CD4-positive, alpha-beta T cell (primary cell): ENCODE results near the gene ARL5C. TPM values are rescaled to one million over a fixed set of nuclear protein-coding genes. Genes with fewer than 3 reads are reported as not detected.

ENCODE experiments used
- ATAC-seq: fragments of 200-7000 bp; cut with Tn5 transposase; one replicate; pipeline ENCODE4 v1.10.0; 2022; ENCODE audit warnings: mild to moderate bottlenecking; ENCODE audit not compliant: poor library complexity
- CTCF ChIA-PET: fragments of 350-600 bp; sonication (Branson Sonifier 250); formaldehyde crosslinking; loops from one replicate; lab custom pipeline; 2021; ENCODE audit warnings: antibody characterized with exemption, inconsistent platforms; lab: Charles Lee
- POLR2A ChIA-PET: fragments of 350-600 bp; sonication (Branson Sonifier 250); formaldehyde crosslinking; loops from one replicate; lab custom pipeline; 2021; ENCODE audit warnings: antibody characterized with exemption, inconsistent platforms; lab: Charles Lee
- DNase-seq, 14 experiments: peaks; one replicate each; pipeline ENCODE4 v3.0.0-alpha.2; 2013 to 2020; ENCODE audit warnings: mixed read lengths in 2 of 14
- H3K27ac ChIP-seq, 2 donors: one replicate each; pipeline versions ENCODE4 v1.5.1 to v1.7.0; 2013; ENCODE audit warnings: low read length in 2 of 2, low read depth in 1 of 2, mild to moderate bottlenecking in 1 of 2
- H3K27me3 ChIP-seq, 2 experiments: 1 replicate in 1 of 2; 2 replicates in 1 of 2; pipeline versions ENCODE4 v1.6.1 to v1.7.0; 2013; ENCODE audit warnings: low read length in 2 of 2, control low read depth in 1 of 2, mild to moderate bottlenecking in 1 of 2, moderate library complexity in 1 of 2; ENCODE audit not compliant: insufficient read depth in 2 of 2, control insufficient read depth in 1 of 2
- H3K36me3 ChIP-seq: one replicate; pipeline ENCODE4 v1.6.1; 2013; ENCODE audit warnings: low read length, control low read depth; ENCODE audit not compliant: insufficient read depth
- H3K4me1 ChIP-seq: one replicate; pipeline ENCODE4 v1.6.1; 2013; ENCODE audit warnings: low read length, control low read depth; ENCODE audit not compliant: insufficient read depth
- H3K4me3 ChIP-seq: one replicate; pipeline ENCODE4 v1.5.1; 2013; ENCODE audit warnings: mild to moderate bottlenecking, low read length, moderate library complexity
- H3K9me3 ChIP-seq, 2 experiments: 1 replicate in 1 of 2; 2 replicates in 1 of 2; pipeline versions ENCODE4 v1.6.1 to v1.7.0; 2013; ENCODE audit warnings: low read length in 2 of 2, mild to moderate bottlenecking in 2 of 2, control low read depth in 1 of 2, moderate library complexity in 1 of 2; ENCODE audit not compliant: control insufficient read depth in 1 of 2, insufficient read depth in 1 of 2
- H3K27ac Mint-ChIP-seq: one replicate; pipeline ENCODE4 v1.8.0; 2020; ENCODE audit warnings: mixed read lengths
- H3K27me3 Mint-ChIP-seq: one replicate; pipeline ENCODE4 v1.8.0; 2021; ENCODE audit warnings: mixed read lengths
- H3K36me3 Mint-ChIP-seq: one replicate; pipeline ENCODE4 v1.8.0; 2021; ENCODE audit warnings: low read depth, mixed read lengths
- H3K4me1 Mint-ChIP-seq: one replicate; pipeline ENCODE4 v1.8.0; 2021; ENCODE audit warnings: low read depth, mixed read lengths
- H3K4me3 Mint-ChIP-seq: one replicate; pipeline ENCODE4 v1.8.0; 2020; ENCODE audit warnings: mild to moderate bottlenecking, mixed read lengths
- H3K9me3 Mint-ChIP-seq: one replicate; pipeline ENCODE4 v1.8.0; 2020; ENCODE audit warnings: mixed read lengths
- CTCF ChIP-seq: fragments of 200-600 bp; IDR thresholded peaks from one replicate; pipeline ENCODE4 v1.8.0; 2022; ENCODE audit warnings: antibody characterized with exemption, mild to moderate bottlenecking
- intact Hi-C, 2 experiments: fragments of 100-400 bp; cut with DNase I in 1 of 2; cut with micrococcal nuclease in 1 of 2; formaldehyde crosslinking; loops; one replicate each; pipeline versions ENCODE4 v1.15.1 to v1.9.0; 2023 to 2025; cut with DNase I, micrococcal nuclease
- total RNA-seq, 174 experiments: library from RNA in 2 of 174; stranded (reverse) in 2 of 174; gene quantifications; one replicate each; pipeline ENCODE4 v1.2.3 and lab custom pipeline; 2021 to 2026

ARL5C gene
- total RNA-seq, 2 experiments from 2014 or later, result not detected

- no peak overlapping the region for H3K27ac Mint-ChIP-seq
- H3K9me3 Mint-ChIP-seq, result no peaks in the 10 kb centered on the region
- ATAC-seq (no peak), DNase-seq (no peak)
- ChIA-PET POLR2A (interaction anchor here (1.0 kb wide), 1 partner anchor 17 kb away, joined by 3 read pairs; no protein-coding TSS in a partner anchor), CTCF (interaction anchor here (0.6 kb wide), 1 partner anchor 63 kb away, joined by 3 read pairs; no protein-coding TSS in a partner anchor)
- H3K36me3 Mint-ChIP-seq, result peaks cover 9% of the 10 kb centered on the region
- H3K27me3 Mint-ChIP-seq, result no peaks in the 10 kb centered on the region
- no peak overlapping the region for H3K4me3 Mint-ChIP-seq
- Histone ChIP-seq H3K9me3 (no peaks in the 10 kb centered on the region), H3K4me1 (no peaks in the 10 kb centered on the region), H3K4me3 (no peak overlapping the region), H3K27me3 (no peaks in the 10 kb centered on the region), H3K36me3 (no peaks in the 10 kb centered on the region), H3K27ac (no peak overlapping the region)
- peaks cover 4% of the 10 kb centered on the region for H3K4me1 Mint-ChIP-seq
- no peak for TF ChIP-seq CTCF
- intact Hi-C loops, result loop anchor here in 1 of 2 experiments (5.0 kb wide), 1 partner anchor 36 kb away; no protein-coding TSS in a partner anchor
These were observed 57.2 kb downstream of the ARL5C start for GRCh38 chr17:39108461-39109375.

GRCh38 chr17:39107973-39108372 lies 58.0 kb downstream of the ARL5C start:
- Histone ChIP-seq H3K36me3 (no peaks in the 10 kb centered on the region), H3K27ac (no peak overlapping the region), H3K9me3 (no peaks in the 10 kb centered on the region), H3K27me3 (no peaks in the 10 kb centered on the region), H3K4me1 (no peaks in the 10 kb centered on the region), H3K4me3 (no peak overlapping the region)
- POLR2A ChIA-PET, result no interaction called here
- Mint-ChIP-seq H3K27me3 (no peaks in the 10 kb centered on the region), H3K4me1 (peaks cover 4% of the 10 kb centered on the region), H3K4me3 (no peak overlapping the region), H3K27ac (no peak overlapping the region), H3K9me3 (no peaks in the 10 kb centered on the region), H3K36me3 (peaks cover 9% of the 10 kb centered on the region)
- TF ChIP-seq CTCF, result no peak
- DNase-seq (no peak), ATAC-seq (no peak)
- CTCF ChIA-PET, result interaction anchor here (0.6 kb wide), 1 partner anchor 63 kb away, joined by 3 read pairs; no protein-coding TSS in a partner anchor
- intact Hi-C loops, result loop anchor here in 1 of 2 experiments (5.0 kb wide), 1 partner anchor 36 kb away; no protein-coding TSS in a partner anchor

DNA sequence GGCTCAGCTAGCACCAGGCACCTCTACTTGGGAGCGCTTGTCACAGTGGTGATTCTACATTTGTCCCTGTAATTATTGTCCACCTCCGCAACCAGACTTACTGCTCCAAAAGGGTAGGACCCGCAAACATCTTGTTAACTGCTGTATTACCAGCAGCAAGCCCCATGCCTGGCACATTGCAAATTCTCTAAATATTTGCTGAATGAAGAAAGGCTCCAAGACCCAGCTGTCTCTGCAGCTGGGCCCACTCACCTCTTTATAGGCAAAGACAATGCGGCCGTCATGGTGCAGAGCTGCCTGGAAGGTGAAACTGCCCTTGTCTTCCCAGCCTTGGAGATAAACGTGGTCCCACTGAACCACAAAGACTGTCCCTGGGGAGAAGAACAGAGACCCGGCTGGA lies 58.8 kb downstream of the ARL5C start:
- Mint-ChIP-seq H3K4me3 (no peak overlapping the region), H3K4me1 (peaks cover 11% of the 10 kb centered on the region), H3K27me3 (no peaks in the 10 kb centered on the region), H3K9me3 (no peaks in the 10 kb centered on the region), H3K36me3 (peaks cover 6% of the 10 kb centered on the region), H3K27ac (no peak overlapping the region)
- TF ChIP-seq CTCF, result no peak
- Histone ChIP-seq H3K27ac (no peak overlapping the region), H3K4me3 (no peak overlapping the region), H3K27me3 (no peaks in the 10 kb centered on the region), H3K4me1 (peaks cover 6% of the 10 kb centered on the region), H3K36me3 (no peaks in the 10 kb centered on the region), H3K9me3 (no peaks in the 10 kb centered on the region)
- intact Hi-C loops, result loop anchor here in 1 of 2 experiments (5.0 kb wide), 1 partner anchor 35 kb away; no protein-coding TSS in a partner anchor
- ChIA-PET CTCF (no interaction called here), POLR2A (interaction anchor here (0.9 kb wide), 1 partner anchor 58 kb away, joined by 3 read pairs; no protein-coding TSS in a partner anchor)
- ATAC-seq (no peak), DNase-seq (no peak)

Other genes starting within 250 kb of the ARL5C start
- gene FBXO47, start 198.8 kb downstream of the ARL5C start, total RNA-seq, result not detected
- gene PLXDC1, start 14.5 kb downstream of the ARL5C start, total RNA-seq, result 10 to 100 TPM; 66.7 to 67.6 TPM
- 10 to 100 TPM; 14.9 to 15.5 TPM for gene CACNB1, start 31.5 kb upstream of the ARL5C start, total RNA-seq
- gene RPL19, start 34.1 kb upstream of the ARL5C start, total RNA-seq, result 1,000 to 10,000 TPM; 3,527 to 3,670 TPM
- not detected for gene STAC2, start 59.8 kb upstream of the ARL5C start, total RNA-seq
- gene FBXL20, start 235.5 kb upstream of the ARL5C start, total RNA-seq, result 10 to 100 TPM; 16.7 to 17.1 TPM